ENCODE results near the gene FKBP4. TPM values are rescaled to one million over a fixed set of nuclear protein-coding genes. Genes with fewer than 3 reads are reported as not detected.

FKBP4 gene
- total RNA-seq, 1 donor from 2014 or later, result 100 TPM

DNA sequence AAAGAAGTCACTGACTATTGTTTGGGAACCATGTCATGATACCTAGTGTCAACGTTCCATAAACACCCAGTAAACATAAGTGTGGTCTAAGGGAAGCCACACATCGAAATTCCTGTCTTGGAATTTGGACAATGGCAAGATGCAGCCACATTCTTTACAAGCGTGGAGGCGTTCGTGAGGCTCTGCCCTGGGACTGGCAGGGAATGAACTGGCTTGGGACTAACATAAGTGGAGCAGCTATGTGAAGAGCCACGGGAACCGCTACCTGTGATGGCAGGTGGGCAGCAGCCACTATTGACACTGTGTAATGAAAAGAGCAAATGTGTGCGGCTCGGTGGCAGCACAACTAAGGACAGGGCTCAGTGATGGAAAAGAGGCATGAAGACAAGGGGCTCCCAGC is 50.0 kb downstream of the FKBP4 start:
- intact Hi-C loops (cut with micrococcal nuclease), result no loop called here

DNA sequence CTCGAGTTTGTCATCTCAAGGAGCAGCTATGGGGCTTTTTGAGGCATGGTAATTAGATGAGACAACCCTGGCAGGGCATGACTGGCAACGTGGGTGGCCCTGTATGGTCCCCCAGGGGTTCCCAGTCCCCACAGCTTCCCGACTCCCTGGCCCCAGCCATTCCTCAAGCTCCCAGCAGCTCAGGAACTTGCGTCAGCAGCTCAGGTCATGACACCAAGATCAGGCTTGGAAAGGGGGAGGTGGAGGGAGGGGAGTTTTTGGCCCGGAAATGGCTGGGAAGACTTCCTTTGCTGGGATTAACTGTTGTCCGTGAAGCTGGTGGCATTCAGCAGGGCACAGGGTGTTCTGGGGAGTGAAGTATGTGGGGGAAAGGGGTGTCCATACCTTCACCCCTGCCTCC is 50.5 kb downstream of the FKBP4 start:
- intact Hi-C loops (cut with micrococcal nuclease), result no loop called here

DNA sequence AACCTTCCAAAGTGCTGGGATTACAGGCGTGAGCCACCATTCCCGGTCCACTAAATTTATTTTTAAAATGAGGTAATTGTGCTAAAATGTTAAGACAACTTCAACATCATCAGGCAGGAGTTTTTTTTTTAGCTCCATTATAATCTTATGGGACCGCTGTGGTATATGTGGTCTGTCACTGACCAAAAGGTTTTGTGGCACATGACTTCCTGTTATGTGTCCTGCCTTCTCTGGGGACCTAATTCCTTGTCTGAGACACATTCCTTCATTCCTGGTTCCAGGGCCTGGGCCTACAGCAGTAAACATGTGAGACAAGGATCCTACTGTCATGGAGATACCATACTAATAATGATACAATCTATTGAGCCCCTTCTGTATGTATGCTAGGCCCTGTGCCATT is 57.2 kb downstream of the FKBP4 start:
- intact Hi-C loops (cut with micrococcal nuclease), result loop anchor here (10.0 kb wide), 1 partner anchor 93 kb away; no protein-coding TSS in a partner anchor

- intact Hi-C loops (cut with micrococcal nuclease), result loop anchor here (10.0 kb wide), 1 partner anchor 91 kb away; no protein-coding TSS in a partner anchor
These were observed 58.9 kb downstream of the FKBP4 start for GRCh38 chr12:2853626-2854025.

Other genes starting within 250 kb of the FKBP4 start
- gene ITFG2, start 17.7 kb downstream of the FKBP4 start, total RNA-seq, result 51.9 and 54.4 TPM in 2 replicates
- not detected in 2 replicates for gene NRIP2, start 40.1 kb downstream of the FKBP4 start, total RNA-seq
- gene TEX52, start 62.1 kb downstream of the FKBP4 start, total RNA-seq, result 0.16 TPM in 1 of 2 replicates, not detected in the other
- gene FOXM1, start 82.2 kb downstream of the FKBP4 start, total RNA-seq, result 110 and 118 TPM in 2 replicates
- gene RHNO1, start 82.3 kb downstream of the FKBP4 start, total RNA-seq, result 42.1 and 44.9 TPM in 2 replicates
- 7.0 and 7.6 TPM in 2 replicates for gene TULP3, start 95.9 kb downstream of the FKBP4 start, total RNA-seq
- gene TEAD4, start 164.4 kb downstream of the FKBP4 start, total RNA-seq, result 1.8 and 2.7 TPM in 2 replicates